ENCODE data around the gene RIMBP2.
A peak's percentile ranks its signal among the peaks of the same experiment; 100 is the strongest.

Gene RIMBP2

DNA sequence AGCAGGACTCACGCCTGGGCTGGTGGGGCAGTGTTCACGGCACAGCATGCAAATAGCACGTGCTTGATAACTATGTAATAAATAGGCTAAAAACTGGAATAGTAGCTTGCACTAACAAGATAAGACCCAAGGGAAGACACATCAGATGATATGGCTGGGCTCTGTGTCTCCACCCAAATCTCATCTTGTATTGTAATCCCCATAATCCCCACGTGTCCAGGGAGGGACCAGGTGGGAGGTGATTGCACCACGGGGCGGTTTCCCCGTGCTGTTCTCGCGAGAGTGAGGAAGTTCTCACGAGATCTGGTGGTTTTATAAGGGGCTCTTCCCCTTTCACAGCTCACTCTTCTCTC is 46.9 kb downstream of the RIMBP2 start:
- no peak overlapping the region for H3K4me3 ChIP-seq (ENCODE audit: low read length in 2 of 2)
- H2AK5ac ChIP-seq (ENCODE audit: low read depth, low read length): no peak overlapping the region
- H3K27me3 ChIP-seq (ENCODE audit: control insufficient read depth in 3 of 3, insufficient read depth in 3 of 3, low read depth in 1 of 3, low read length in 3 of 3): no peaks in the 10 kb centered on the region
- H2BK12ac ChIP-seq (ENCODE audit: low read length): no peak overlapping the region
- H3K9ac ChIP-seq (ENCODE audit: low read depth, low read length, poor library complexity): no peak overlapping the region
- H3K4ac ChIP-seq (ENCODE audit: low read length): no peak overlapping the region
- no peak for DNase-seq (ENCODE audit: low spot score)
- H3K18ac ChIP-seq (ENCODE audit: low read length): peak overlapping the region; percentile 3
- WGBS, 2 donors (ENCODE audit: extremely low coverage in 2 of 2, insufficient read length in 2 of 2, insufficient replicate concordance in 1 of 2): no CpG with 5 or more reads among the region's 10 CpGs
- no peak overlapping the region for H2BK15ac ChIP-seq (ENCODE audit: low read length)
- no peak overlapping the region for H2BK120ac ChIP-seq (ENCODE audit: low read depth, low read length)
- no peaks in the 10 kb centered on the region for H3K4me1 ChIP-seq (ENCODE audit: control insufficient read depth in 2 of 2, insufficient read depth in 1 of 2, low read depth in 1 of 2, low read length in 2 of 2)
- no peak overlapping the region for H3K27ac ChIP-seq (replicated peaks; ENCODE audit: low read length)
- peaks cover 2% of the 10 kb centered on the region for H3K79me1 ChIP-seq (ENCODE audit: low read depth, low read length)
- H2AFZ ChIP-seq (ENCODE audit: low read length): no peak overlapping the region
- peaks cover 0 to 12% of the 10 kb centered on the region in 2 donors for H3K9me3 ChIP-seq (replicated peaks in 1 of 2; ENCODE audit: control insufficient read depth in 2 of 2, insufficient read depth in 1 of 2, low read depth in 1 of 2, low read length in 2 of 2)
- H2BK5ac ChIP-seq (ENCODE audit: low read length): no peak overlapping the region
- no peak overlapping the region for H3K14ac ChIP-seq (ENCODE audit: low read length)
- no peak overlapping the region for H4K91ac ChIP-seq (ENCODE audit: low read depth, low read length, poor library complexity)
- H3K23ac ChIP-seq (ENCODE audit: low read depth, low read length, poor library complexity): no peak overlapping the region
- H3K36me3 ChIP-seq (replicated peaks in 1 of 2; ENCODE audit: control insufficient read depth in 2 of 2, insufficient read depth in 2 of 2, low read length in 2 of 2): no peaks in the 10 kb centered on the region
- no peak overlapping the region for H4K8ac ChIP-seq (ENCODE audit: low read depth, low read length)
- H3K4me2 ChIP-seq (ENCODE audit: insufficient read depth, low read length, poor library complexity, severe bottlenecking): no peak overlapping the region

DNA sequence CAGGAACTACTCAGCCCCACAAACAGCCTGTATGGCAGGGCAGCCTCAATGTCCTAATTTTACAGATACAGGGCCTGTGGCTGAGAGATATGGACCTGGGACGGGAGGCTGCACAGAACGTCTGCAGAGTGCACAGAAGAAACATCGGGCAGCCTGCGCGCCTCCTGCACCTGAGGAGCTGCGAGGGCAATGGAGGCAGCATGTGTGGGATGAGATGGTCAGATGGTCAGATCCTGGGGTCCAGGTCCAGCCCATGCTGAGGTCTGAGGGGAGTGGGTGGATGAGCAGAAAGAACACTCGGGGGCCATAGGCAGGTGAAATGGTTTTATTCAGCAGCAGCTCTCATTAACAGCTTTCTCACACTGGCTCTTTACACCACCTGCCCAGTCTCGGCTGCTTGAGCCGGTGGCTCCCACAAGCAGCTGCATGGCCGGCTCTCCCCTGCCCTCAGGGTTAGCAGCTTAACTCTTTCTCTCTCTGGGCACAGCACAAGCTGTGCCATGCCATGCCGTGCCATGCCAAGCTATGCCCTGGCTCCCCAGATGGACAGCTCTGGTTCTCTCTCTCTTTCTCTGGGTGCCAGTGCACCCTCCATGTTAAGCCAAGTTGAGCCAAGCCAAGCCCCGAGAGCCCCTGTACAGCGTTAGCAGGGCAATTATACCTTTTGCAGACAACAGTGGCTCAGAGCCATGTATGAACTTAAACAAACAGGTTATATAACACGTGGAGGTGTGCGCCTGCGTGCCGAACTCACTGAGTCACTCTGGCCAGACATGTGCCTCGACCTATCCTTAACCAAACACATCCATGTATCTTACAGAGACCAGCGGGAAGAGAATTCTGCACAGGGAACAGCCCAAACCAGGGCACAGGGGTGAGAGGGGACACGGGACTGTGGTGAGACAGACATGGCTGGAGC is 47.6 kb downstream of the RIMBP2 start:
- H3K4me3 ChIP-seq (ENCODE audit: low read length in 2 of 2): no peak overlapping the region
- no peak overlapping the region for H2BK5ac ChIP-seq (ENCODE audit: low read length)
- no peaks in the 10 kb centered on the region for H3K27me3 ChIP-seq (ENCODE audit: control insufficient read depth in 3 of 3, insufficient read depth in 3 of 3, low read depth in 1 of 3, low read length in 3 of 3)
- H2BK12ac ChIP-seq (ENCODE audit: low read length): no peak overlapping the region
- H2AK5ac ChIP-seq (ENCODE audit: low read depth, low read length): no peak overlapping the region
- peaks cover 2% of the 10 kb centered on the region for H3K79me1 ChIP-seq (ENCODE audit: low read depth, low read length)
- no peak overlapping the region for H2BK120ac ChIP-seq (ENCODE audit: low read depth, low read length)
- DNase-seq (ENCODE audit: low spot score): no peak
- H3K18ac ChIP-seq (ENCODE audit: low read length): peak overlapping the region; percentile 40
- H3K27ac ChIP-seq (replicated peaks; ENCODE audit: low read length): no peak overlapping the region
- no CpG with 5 or more reads among the region's 20 CpGs for WGBS, 2 donors (ENCODE audit: extremely low coverage in 2 of 2, insufficient read length in 2 of 2, insufficient replicate concordance in 1 of 2)
- H3K4ac ChIP-seq (ENCODE audit: low read length): no peak overlapping the region
- H2BK15ac ChIP-seq (ENCODE audit: low read length): no peak overlapping the region
- no peak overlapping the region for H3K14ac ChIP-seq (ENCODE audit: low read length)
- H3K9ac ChIP-seq (ENCODE audit: low read depth, low read length, poor library complexity): no peak overlapping the region
- H3K4me1 ChIP-seq (ENCODE audit: control insufficient read depth in 2 of 2, insufficient read depth in 1 of 2, low read depth in 1 of 2, low read length in 2 of 2): no peaks in the 10 kb centered on the region
- no peak overlapping the region for H3K4me2 ChIP-seq (ENCODE audit: insufficient read depth, low read length, poor library complexity, severe bottlenecking)
- no peaks in the 10 kb centered on the region for H3K36me3 ChIP-seq (replicated peaks in 1 of 2; ENCODE audit: control insufficient read depth in 2 of 2, insufficient read depth in 2 of 2, low read length in 2 of 2)
- H2AFZ ChIP-seq (ENCODE audit: low read length): no peak overlapping the region
- H3K9me3 ChIP-seq (replicated peaks in 1 of 2; ENCODE audit: control insufficient read depth in 2 of 2, insufficient read depth in 1 of 2, low read depth in 1 of 2, low read length in 2 of 2): peaks cover 0 to 12% of the 10 kb centered on the region in 2 donors
- H3K23ac ChIP-seq (ENCODE audit: low read depth, low read length, poor library complexity): peak overlapping the region; percentile 47
- no peak overlapping the region for H4K91ac ChIP-seq (ENCODE audit: low read depth, low read length, poor library complexity)
- no peak overlapping the region for H4K8ac ChIP-seq (ENCODE audit: low read depth, low read length)

DNA sequence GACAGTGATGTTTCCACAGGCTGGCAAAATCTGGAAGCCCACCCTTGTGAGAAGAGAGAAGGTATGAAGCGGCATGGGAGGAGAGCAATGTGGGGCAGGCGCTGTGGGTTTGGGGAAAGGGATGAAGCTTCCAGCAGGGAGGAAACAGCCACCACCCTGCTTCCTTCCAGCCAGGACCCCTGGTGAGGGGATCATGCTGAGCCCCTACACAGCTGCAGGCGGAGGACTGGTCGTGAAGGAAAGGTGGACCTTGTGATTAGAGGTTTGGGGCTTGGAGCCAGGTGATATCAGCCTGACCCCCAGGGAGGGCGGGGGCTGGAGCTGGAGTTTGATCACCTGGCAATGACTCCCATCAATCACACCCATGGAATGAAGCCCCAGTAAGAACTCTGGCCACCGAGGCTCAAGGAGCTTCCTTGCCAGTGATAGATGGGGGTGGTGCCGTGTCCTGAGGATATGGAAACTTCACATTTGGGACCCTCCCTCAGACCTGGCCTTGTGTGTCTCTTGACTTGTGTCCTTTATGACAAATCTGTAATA is 48.6 kb downstream of the RIMBP2 start:
- Histone ChIP-seq H3K36me3 (replicated peaks in 1 of 2; ENCODE audit: control insufficient read depth in 2 of 2, insufficient read depth in 2 of 2, low read length in 2 of 2) (no peaks in the 10 kb centered on the region), H2AK5ac (ENCODE audit: low read depth, low read length) (no peak overlapping the region), H3K23ac (ENCODE audit: low read depth, low read length, poor library complexity) (no peak overlapping the region), H3K4ac (ENCODE audit: low read length) (no peak overlapping the region), H2BK5ac (ENCODE audit: low read length) (no peak overlapping the region), H3K4me1 (ENCODE audit: control insufficient read depth in 2 of 2, insufficient read depth in 1 of 2, low read depth in 1 of 2, low read length in 2 of 2) (no peaks in the 10 kb centered on the region), H4K91ac (ENCODE audit: low read depth, low read length, poor library complexity) (no peak overlapping the region), H2BK15ac (ENCODE audit: low read length) (no peak overlapping the region), H3K14ac (ENCODE audit: low read length) (no peak overlapping the region), H3K27ac (replicated peaks; ENCODE audit: low read length) (no peak overlapping the region), H3K79me1 (ENCODE audit: low read depth, low read length) (peaks cover 2% of the 10 kb centered on the region), H4K8ac (ENCODE audit: low read depth, low read length) (no peak overlapping the region), H3K18ac (ENCODE audit: low read length) (no peak overlapping the region), H3K4me2 (ENCODE audit: insufficient read depth, low read length, poor library complexity, severe bottlenecking) (no peak overlapping the region), H2AFZ (ENCODE audit: low read length) (no peak overlapping the region), H3K27me3 (ENCODE audit: control insufficient read depth in 3 of 3, insufficient read depth in 3 of 3, low read depth in 1 of 3, low read length in 3 of 3) (no peaks in the 10 kb centered on the region), H3K9me3 (replicated peaks in 1 of 2; ENCODE audit: control insufficient read depth in 2 of 2, insufficient read depth in 1 of 2, low read depth in 1 of 2, low read length in 2 of 2) (peaks cover 0 to 12% of the 10 kb centered on the region in 2 donors), H3K9ac (ENCODE audit: low read depth, low read length, poor library complexity) (no peak overlapping the region), H2BK120ac (ENCODE audit: low read depth, low read length) (no peak overlapping the region), H3K4me3 (ENCODE audit: low read length in 2 of 2) (no peak overlapping the region), H2BK12ac (ENCODE audit: low read length) (no peak overlapping the region)
- no peak for DNase-seq (ENCODE audit: low spot score)
- WGBS, 2 donors (ENCODE audit: extremely low coverage in 2 of 2, insufficient read length in 2 of 2, insufficient replicate concordance in 1 of 2): no CpG with 5 or more reads among the region's 7 CpGs

DNA sequence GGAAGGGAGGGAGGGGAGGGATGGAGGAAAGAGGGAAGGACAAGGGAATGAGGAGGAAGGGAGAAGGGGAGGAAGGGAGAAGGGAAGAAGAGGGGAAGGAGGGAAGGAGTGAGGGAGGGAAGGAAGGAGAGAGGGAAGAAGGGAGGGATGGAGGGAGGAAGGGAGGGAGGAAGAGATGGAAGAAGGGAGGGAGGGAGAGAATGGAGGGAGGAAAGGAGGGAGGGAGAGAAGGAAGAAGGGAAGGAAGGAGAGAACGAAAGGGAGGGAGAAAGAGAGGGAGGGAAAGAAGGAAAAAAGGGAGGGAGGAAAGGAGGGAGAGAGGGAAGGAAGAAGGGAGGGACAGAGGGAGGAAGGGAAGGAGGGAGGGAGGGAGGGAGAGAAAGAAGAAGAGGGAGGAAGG is 49.5 kb downstream of the RIMBP2 start:
- H3K27ac ChIP-seq (replicated peaks; ENCODE audit: low read length): no peak overlapping the region
- H3K9ac ChIP-seq (ENCODE audit: low read depth, low read length, poor library complexity): no peak overlapping the region
- H3K79me1 ChIP-seq (ENCODE audit: low read depth, low read length): peaks cover 2% of the 10 kb centered on the region
- H3K4ac ChIP-seq (ENCODE audit: low read length): no peak overlapping the region
- no peak overlapping the region for H2BK15ac ChIP-seq (ENCODE audit: low read length)
- no peak overlapping the region for H3K23ac ChIP-seq (ENCODE audit: low read depth, low read length, poor library complexity)
- H3K4me2 ChIP-seq (ENCODE audit: insufficient read depth, low read length, poor library complexity, severe bottlenecking): no peak overlapping the region
- no peak overlapping the region for H3K14ac ChIP-seq (ENCODE audit: low read length)
- H2BK5ac ChIP-seq (ENCODE audit: low read length): no peak overlapping the region
- H2BK12ac ChIP-seq (ENCODE audit: low read length): no peak overlapping the region
- no peaks in the 10 kb centered on the region for H3K4me1 ChIP-seq (ENCODE audit: control insufficient read depth in 2 of 2, insufficient read depth in 1 of 2, low read depth in 1 of 2, low read length in 2 of 2)
- WGBS, 2 donors (ENCODE audit: extremely low coverage in 2 of 2, insufficient read length in 2 of 2, insufficient replicate concordance in 1 of 2): no CpG with 5 or more reads among the region's 1 CpG
- H3K18ac ChIP-seq (ENCODE audit: low read length): no peak overlapping the region
- peaks cover 0 to 12% of the 10 kb centered on the region in 2 donors for H3K9me3 ChIP-seq (replicated peaks in 1 of 2; ENCODE audit: control insufficient read depth in 2 of 2, insufficient read depth in 1 of 2, low read depth in 1 of 2, low read length in 2 of 2)
- no peak overlapping the region for H3K4me3 ChIP-seq (ENCODE audit: low read length in 2 of 2)
- H2AFZ ChIP-seq (ENCODE audit: low read length): no peak overlapping the region
- no peaks in the 10 kb centered on the region for H3K36me3 ChIP-seq (replicated peaks in 1 of 2; ENCODE audit: control insufficient read depth in 2 of 2, insufficient read depth in 2 of 2, low read length in 2 of 2)
- H4K8ac ChIP-seq (ENCODE audit: low read depth, low read length): no peak overlapping the region
- no peak overlapping the region for H4K91ac ChIP-seq (ENCODE audit: low read depth, low read length, poor library complexity)
- no peak for DNase-seq (ENCODE audit: low spot score)
- no peak overlapping the region for H2BK120ac ChIP-seq (ENCODE audit: low read depth, low read length)
- no peak overlapping the region for H2AK5ac ChIP-seq (ENCODE audit: low read depth, low read length)
- no peaks in the 10 kb centered on the region for H3K27me3 ChIP-seq (ENCODE audit: control insufficient read depth in 3 of 3, insufficient read depth in 3 of 3, low read depth in 1 of 3, low read length in 3 of 3)

All from neuronal stem cell (in vitro differentiated cells).